Thoracic aorta (tissue), 2 donors: ENCODE measurements around the gene SPEN. TPM values are rescaled to one million over a fixed set of nuclear protein-coding genes. Genes with fewer than 3 reads are reported as not detected.
A peak's percentile ranks its signal among the peaks of the same experiment; 100 is the strongest.
"Not testable (repeated sequence)": the region's sequence is repeated elsewhere in the genome, so short reads cannot be mapped to it uniquely, and the experiment has no call there.

ENCODE experiments used
- ATAC-seq: fragments of 150-250 bp; one replicate; pipeline ENCODE4 v1.8.0; 2017; ENCODE audit warnings: low read depth; ENCODE audit not compliant: insufficient number of reproducible peaks, low FRiP score
- DNase-seq: peaks from one replicate; pipeline ENCODE4 v3.0.0-alpha.2; 2020; ENCODE audit warnings: low spot score
- H3K27ac ChIP-seq, 2 donors: fragments of 200-600 bp; sonication (generic); 1 replicate in 1 of 2; 2 replicates in 1 of 2; pipeline ENCODE4 v1.5.1; 2016; ENCODE audit warnings: mild to moderate bottlenecking in 2 of 2, moderate library complexity in 2 of 2
- H3K27me3 ChIP-seq: fragments of 200-600 bp; sonication (generic); replicated peaks from 2 replicates; pipeline ENCODE4 v1.6.0; 2016; ENCODE audit warnings: mild to moderate bottlenecking; ENCODE audit not compliant: insufficient read depth
- H3K36me3 ChIP-seq: fragments of 200-600 bp; sonication (generic); one replicate; pipeline ENCODE4 v1.5.1; 2016
- H3K4me1 ChIP-seq, 2 donors: fragments of 200-600 bp; sonication (generic); 1 replicate in 1 of 2; 2 replicates in 1 of 2; pipeline versions ENCODE4 v1.5.1 to v1.6.0; 2016; ENCODE audit warnings: low read depth in 2 of 2, mild to moderate bottlenecking in 1 of 2; ENCODE audit not compliant: control insufficient read depth in 1 of 2
- H3K4me3 ChIP-seq: fragments of 200-600 bp; sonication (generic); 2 replicates; pipeline ENCODE4 v1.5.1; 2016; ENCODE audit warnings: mild to moderate bottlenecking
- H3K9me3 ChIP-seq: fragments of 200-600 bp; sonication (generic); 2 replicates; pipeline ENCODE4 v1.5.1; 2016
- total RNA-seq, 2 donors: library from RNA; depleted of rRNA; stranded (reverse); fragments of >200 nt; gene quantifications; one replicate each; pipeline versions ENCODE4 v1.1.0 to v1.2.3, GENCODE V29; 2016
- TF ChIP-seq, protein P1 (sequence below): fragments of 200-600 bp; sonication (generic); IDR thresholded peaks from one replicate; pipeline ENCODE4 v1.5.1; 2019; ENCODE audit warnings: antibody characterized with exemption

The SPEN gene
- total RNA-seq, 2 donors from 2014 or later: 52.3 to 96.9 TPM

DNA sequence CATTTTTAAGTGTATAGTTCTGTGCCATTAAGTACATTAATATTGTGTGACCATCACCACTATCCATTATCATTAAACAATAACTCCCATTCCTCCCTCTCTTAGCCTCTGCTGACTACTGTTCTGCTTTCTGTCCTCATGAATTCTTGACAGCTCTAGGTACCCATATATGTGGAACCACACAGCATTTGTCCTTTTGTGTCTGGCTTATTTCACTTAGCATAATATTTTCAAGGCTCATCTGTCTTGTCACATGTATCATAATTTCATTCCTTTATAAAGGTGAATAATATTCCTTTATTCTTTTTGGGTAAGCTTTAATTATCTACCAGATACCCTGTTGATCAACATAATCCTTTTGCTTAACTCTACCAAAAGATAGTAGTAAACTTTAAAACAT, 47.7 kb downstream of the SPEN start:
- TF ChIP-seq, protein P1, sequence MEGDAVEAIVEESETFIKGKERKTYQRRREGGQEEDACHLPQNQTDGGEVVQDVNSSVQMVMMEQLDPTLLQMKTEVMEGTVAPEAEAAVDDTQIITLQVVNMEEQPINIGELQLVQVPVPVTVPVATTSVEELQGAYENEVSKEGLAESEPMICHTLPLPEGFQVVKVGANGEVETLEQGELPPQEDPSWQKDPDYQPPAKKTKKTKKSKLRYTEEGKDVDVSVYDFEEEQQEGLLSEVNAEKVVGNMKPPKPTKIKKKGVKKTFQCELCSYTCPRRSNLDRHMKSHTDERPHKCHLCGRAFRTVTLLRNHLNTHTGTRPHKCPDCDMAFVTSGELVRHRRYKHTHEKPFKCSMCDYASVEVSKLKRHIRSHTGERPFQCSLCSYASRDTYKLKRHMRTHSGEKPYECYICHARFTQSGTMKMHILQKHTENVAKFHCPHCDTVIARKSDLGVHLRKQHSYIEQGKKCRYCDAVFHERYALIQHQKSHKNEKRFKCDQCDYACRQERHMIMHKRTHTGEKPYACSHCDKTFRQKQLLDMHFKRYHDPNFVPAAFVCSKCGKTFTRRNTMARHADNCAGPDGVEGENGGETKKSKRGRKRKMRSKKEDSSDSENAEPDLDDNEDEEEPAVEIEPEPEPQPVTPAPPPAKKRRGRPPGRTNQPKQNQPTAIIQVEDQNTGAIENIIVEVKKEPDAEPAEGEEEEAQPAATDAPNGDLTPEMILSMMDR: no peak
- Histone ChIP-seq H3K9me3 (no peaks in the 10 kb centered on the region), H3K27ac (peak overlapping the region in 1 of 2 donors; percentile 81), H3K4me1 (peaks cover 36 to 77% of the 10 kb centered on the region in 2 donors), H3K4me3 (no peak overlapping the region), H3K36me3 (no peaks in the 10 kb centered on the region), H3K27me3 (no peaks in the 10 kb centered on the region)
- ATAC-seq: no peak
- DNase-seq: no peak

DNA sequence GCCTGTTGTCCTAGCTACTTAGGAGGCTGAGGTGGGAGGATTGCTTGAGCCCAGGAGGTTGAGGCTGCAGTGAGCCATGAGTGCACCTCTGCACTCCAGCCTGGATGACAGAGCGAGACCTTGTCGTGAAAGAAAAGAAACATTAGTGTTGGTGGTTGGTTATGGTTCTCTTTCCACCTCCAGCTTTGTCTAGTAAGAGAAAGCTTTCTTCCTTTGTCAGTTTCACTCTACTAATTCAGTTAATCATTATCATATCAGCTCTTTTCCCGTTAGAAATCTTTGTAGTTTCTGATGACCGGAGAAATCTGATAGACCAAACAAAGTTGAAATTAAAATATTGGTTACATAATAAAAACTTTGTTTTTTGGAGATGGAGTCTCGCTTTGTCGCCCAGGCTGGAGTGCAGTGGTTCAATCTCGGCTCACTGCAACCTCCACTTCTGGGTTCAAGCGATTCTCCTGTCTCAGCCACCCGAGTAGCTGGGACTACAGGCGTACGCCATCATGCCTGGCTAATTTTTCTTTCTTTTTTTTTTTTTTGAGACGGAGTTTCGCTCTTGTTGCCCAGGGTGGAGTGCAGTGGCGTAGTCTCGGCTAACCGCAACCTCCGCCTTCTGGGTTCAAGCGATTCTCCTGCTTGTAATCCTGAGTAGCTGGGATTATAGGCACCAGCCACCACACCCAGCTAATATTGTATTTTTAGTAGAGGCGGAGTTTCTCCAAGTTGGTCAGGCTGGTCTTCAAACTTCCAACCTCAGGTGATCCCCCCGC, 49.5 kb downstream of the SPEN start:
- peaks cover 40 to 75% of the 10 kb centered on the region in 2 donors for H3K4me1 ChIP-seq
- ATAC-seq: not testable (repeated sequence)

DNA sequence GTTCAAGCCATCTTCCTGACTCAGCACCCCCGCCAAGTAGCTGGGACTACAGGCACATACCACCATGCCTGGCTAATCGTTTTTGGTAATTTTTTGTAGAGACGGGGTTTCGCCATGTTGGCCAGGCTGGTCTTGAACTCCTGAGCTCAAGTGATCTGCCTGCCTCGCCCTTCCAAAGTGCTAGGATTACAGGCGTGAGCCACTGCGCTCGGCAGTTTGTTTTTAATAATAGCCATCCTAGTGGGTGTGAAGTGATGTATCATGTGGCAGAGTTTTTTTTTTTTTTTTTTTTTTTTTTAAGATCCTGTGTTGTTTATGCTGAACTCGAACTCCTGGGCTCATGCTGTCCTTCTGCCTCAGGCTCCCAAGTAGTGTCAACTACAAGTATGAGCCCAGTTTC, 51.8 kb downstream of the SPEN start:
- Histone ChIP-seq H3K4me3 (no peak overlapping the region), H3K27ac (no peak overlapping the region), H3K36me3 (no peaks in the 10 kb centered on the region), H3K27me3 (no peaks in the 10 kb centered on the region), H3K4me1 (peaks cover 38 to 73% of the 10 kb centered on the region in 2 donors), H3K9me3 (no peaks in the 10 kb centered on the region)
- ATAC-seq (no peak), DNase-seq (no peak)
- TF ChIP-seq, protein P1: no peak

More for the DNA sequence above, 49.5 kb downstream of the SPEN start:
- DNase-seq, H3K4me3 ChIP-seq, H3K27ac ChIP-seq, H3K27me3 ChIP-seq, H3K36me3 ChIP-seq, H3K9me3 ChIP-seq: not testable (repeated sequence)

DNA sequence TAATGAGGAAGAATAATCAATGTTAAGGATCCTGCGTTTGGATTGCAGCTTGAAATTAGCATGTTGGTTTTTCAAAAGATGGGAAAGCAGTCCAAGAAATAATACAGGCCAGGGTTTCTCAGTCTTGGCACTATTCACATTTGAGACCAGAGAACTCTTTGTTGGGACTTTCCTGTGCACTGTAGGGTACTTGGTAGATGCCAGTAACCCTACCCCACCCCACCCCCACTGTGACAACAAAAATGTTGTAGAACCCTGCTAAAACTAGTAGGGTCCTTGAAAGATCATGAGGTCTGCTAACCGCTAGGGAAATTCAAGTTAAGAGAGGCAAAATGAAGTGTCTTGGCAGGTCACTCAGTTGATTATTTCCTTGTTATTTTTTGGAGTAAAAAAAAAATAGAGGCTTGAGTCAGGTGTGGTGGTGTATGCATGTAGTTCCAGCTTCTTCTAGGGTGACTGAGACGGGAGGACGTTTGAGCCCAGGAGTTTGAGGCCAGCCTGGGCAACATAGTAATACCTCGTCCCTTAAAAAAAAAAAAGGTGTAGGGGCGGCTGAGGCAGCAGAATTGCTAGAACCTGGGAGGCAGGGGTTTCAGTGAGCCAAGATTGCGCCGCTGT, 53.3 kb downstream of the SPEN start:
- TF ChIP-seq, protein P1: no peak
- H3K9me3 ChIP-seq: no peaks in the 10 kb centered on the region
- no peaks in the 10 kb centered on the region for H3K27me3 ChIP-seq
- ATAC-seq (no peak), DNase-seq (no peak)
- peaks cover 35 to 60% of the 10 kb centered on the region in 2 donors for H3K4me1 ChIP-seq
- H3K36me3 ChIP-seq: no peaks in the 10 kb centered on the region
- H3K4me3 ChIP-seq: peak overlapping the region; percentile 18
- peak overlapping the region; percentile 43 to 65 for H3K27ac ChIP-seq

DNA sequence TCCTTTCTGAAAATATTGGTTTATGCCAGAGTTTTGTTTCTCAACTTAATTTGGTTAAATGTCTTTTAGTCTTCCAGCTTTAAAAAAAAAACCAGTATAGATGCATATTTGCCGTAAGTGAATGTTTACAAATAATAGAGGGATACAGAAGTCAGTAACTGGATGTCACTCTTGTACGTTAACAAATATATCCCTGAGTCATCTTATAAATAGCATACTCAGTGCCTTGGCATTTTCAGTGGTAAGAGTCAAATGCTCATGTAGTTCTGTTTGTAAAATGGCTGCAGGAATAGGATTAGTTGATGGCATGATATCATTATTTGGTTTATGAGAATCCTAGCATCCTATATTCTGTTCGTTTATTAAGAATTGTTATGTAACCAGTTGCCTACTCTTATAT, 55.4 kb downstream of the SPEN start:
- Histone ChIP-seq H3K36me3 (no peaks in the 10 kb centered on the region), H3K4me1 (peaks cover 35 to 62% of the 10 kb centered on the region in 2 donors), H3K27me3 (no peaks in the 10 kb centered on the region), H3K27ac (peak overlapping the region in 1 of 2 donors; percentile 50), H3K9me3 (no peaks in the 10 kb centered on the region), H3K4me3 (no peak overlapping the region)
- DNase-seq (no peak), ATAC-seq (no peak)
- TF ChIP-seq, protein P1: no peak
